Measurements from ENCODE around the gene MYH14. TPM values are rescaled to one million over a fixed set of nuclear protein-coding genes. Genes with fewer than 3 reads are reported as not detected.

Gene MYH14
- total RNA-seq, 2 experiments from 2014 or later = not detected

- ChIA-PET POLR2A (no interaction called here), CTCF (interaction anchor here (1.1 to 1.7 kb wide), 5 partner anchors 12 to 160 kb away, joined by 3 to 4 read pairs (median 3); no protein-coding TSS in a partner anchor)
- DNase-seq = peak; percentile 32
- Mint-ChIP-seq H3K27me3 (peaks cover 32% of the 10 kb centered on the region), H3K4me1 (ENCODE audit: low read depth) (peaks cover 14% of the 10 kb centered on the region), H3K4me3 (no peak overlapping the region), H3K36me3 (ENCODE audit: low read depth) (no peaks in the 10 kb centered on the region), H3K9me3 (peaks cover 2% of the 10 kb centered on the region), H3K27ac (no peak overlapping the region)
- intact Hi-C loops (cut with micrococcal nuclease) = no loop called here
- peak; percentile 98 for ATAC-seq
- TF ChIP-seq, protein P1, sequence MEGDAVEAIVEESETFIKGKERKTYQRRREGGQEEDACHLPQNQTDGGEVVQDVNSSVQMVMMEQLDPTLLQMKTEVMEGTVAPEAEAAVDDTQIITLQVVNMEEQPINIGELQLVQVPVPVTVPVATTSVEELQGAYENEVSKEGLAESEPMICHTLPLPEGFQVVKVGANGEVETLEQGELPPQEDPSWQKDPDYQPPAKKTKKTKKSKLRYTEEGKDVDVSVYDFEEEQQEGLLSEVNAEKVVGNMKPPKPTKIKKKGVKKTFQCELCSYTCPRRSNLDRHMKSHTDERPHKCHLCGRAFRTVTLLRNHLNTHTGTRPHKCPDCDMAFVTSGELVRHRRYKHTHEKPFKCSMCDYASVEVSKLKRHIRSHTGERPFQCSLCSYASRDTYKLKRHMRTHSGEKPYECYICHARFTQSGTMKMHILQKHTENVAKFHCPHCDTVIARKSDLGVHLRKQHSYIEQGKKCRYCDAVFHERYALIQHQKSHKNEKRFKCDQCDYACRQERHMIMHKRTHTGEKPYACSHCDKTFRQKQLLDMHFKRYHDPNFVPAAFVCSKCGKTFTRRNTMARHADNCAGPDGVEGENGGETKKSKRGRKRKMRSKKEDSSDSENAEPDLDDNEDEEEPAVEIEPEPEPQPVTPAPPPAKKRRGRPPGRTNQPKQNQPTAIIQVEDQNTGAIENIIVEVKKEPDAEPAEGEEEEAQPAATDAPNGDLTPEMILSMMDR (IDR thresholded peaks at IDR 0.05) = no peak
Measured at GRCh38 chr19:50300814-50301606, 97.6 kb downstream of the MYH14 start.

DNA sequence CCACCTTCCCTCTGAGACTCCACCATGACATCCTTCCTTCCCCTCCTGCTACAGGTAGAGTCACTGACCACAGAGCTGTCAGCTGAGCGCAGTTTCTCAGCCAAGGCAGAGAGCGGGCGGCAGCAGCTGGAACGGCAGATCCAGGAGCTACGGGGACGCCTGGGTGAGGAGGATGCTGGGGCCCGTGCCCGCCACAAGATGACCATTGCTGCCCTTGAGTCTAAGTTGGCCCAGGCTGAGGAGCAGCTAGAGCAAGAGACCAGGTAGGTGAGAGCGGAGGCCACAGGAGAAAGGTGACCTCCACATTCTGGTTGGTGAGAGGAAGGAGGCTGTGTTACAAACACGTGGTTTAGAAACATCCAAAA, 98.2 kb downstream of the MYH14 start:
- ChIA-PET POLR2A (no interaction called here), CTCF (interaction anchor here (1.1 to 1.7 kb wide), 6 partner anchors 12 to 159 kb away, joined by 3 to 4 read pairs (median 3); partner anchors contain the start of gene KCNC3)
- Mint-ChIP-seq H3K4me3 (no peak overlapping the region), H3K4me1 (ENCODE audit: low read depth) (peaks cover 14% of the 10 kb centered on the region), H3K36me3 (ENCODE audit: low read depth) (no peaks in the 10 kb centered on the region), H3K9me3 (peaks cover 2% of the 10 kb centered on the region), H3K27me3 (peaks cover 36% of the 10 kb centered on the region), H3K27ac (no peak overlapping the region)
- intact Hi-C loops (cut with micrococcal nuclease) = no loop called here
- TF ChIP-seq, protein P1 (IDR thresholded peaks at IDR 0.05) = no peak
- DNase-seq (no peak), ATAC-seq (no peak)

DNA sequence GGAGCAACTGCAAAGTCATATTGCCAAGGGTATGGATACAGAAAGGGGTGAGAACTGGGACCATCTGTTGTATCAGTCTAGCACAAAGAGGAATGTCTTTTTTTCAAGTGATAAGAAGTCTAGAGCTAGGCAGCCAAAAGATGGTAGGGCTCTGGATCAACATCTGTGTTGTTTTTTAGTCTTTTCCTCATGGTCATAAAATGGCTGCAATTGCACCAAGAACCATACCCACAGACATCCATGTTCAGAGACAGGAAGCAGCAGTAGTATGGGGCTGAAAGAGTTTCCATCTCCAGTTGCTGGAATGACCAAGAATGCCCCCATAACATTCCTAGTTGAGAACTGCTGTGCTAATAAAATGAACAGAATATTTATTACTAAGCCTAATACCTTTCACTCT, 100.1 kb downstream of the MYH14 start:
- ATAC-seq (no peak), DNase-seq (no peak)
- intact Hi-C loops (cut with micrococcal nuclease) = no loop called here
- peaks cover 41% of the 10 kb centered on the region for H3K27me3 Mint-ChIP-seq
- TF ChIP-seq, protein P1 (IDR thresholded peaks at IDR 0.05) = no peak
- H3K36me3 Mint-ChIP-seq (ENCODE audit: low read depth) = no peaks in the 10 kb centered on the region
- peaks cover 14% of the 10 kb centered on the region for H3K4me1 Mint-ChIP-seq (ENCODE audit: low read depth)
- H3K27ac Mint-ChIP-seq = no peak overlapping the region
- CTCF ChIA-PET = no interaction called here
- H3K4me3 Mint-ChIP-seq = no peak overlapping the region
- peaks cover 2% of the 10 kb centered on the region for H3K9me3 Mint-ChIP-seq
- POLR2A ChIA-PET = interaction anchor here (0.6 kb wide), 1 partner anchor 696 kb away, joined by 4 read pairs; no protein-coding TSS in a partner anchor

DNA sequence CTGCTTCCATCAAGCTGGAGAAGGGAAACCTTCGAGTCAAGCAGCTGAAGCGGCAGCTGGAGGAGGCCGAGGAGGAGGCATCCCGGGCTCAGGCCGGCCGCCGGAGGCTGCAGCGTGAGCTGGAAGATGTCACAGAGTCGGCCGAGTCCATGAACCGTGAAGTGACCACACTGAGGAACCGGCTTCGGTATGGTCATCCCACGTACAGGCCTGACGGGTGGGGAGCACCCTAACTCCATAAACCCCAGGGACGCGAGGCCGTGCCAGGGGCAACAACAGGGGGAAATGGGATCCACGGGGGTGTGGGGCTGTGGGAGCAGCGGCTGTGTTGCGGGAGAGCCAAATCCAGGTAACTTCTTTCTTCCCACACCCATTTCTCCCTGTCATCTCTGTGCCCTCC, 105.6 kb downstream of the MYH14 start:
- intact Hi-C loops (cut with micrococcal nuclease) = no loop called here
- Mint-ChIP-seq H3K9me3 (no peaks in the 10 kb centered on the region), H3K27ac (no peak overlapping the region), H3K36me3 (ENCODE audit: low read depth) (no peaks in the 10 kb centered on the region), H3K27me3 (peaks cover 59% of the 10 kb centered on the region), H3K4me3 (no peak overlapping the region), H3K4me1 (ENCODE audit: low read depth) (no peaks in the 10 kb centered on the region)
- DNase-seq (no peak), ATAC-seq (no peak)
- CTCF ChIA-PET = no interaction called here
- TF ChIP-seq, protein P1 (IDR thresholded peaks at IDR 0.05) = no peak
- POLR2A ChIA-PET = no interaction called here

GRCh38 chr19:50309396-50310125, 106.1 kb downstream of the MYH14 start:
- no peak overlapping the region for H3K4me3 Mint-ChIP-seq
- H3K4me1 Mint-ChIP-seq (ENCODE audit: low read depth) = no peaks in the 10 kb centered on the region
- CTCF ChIA-PET = no interaction called here
- no peaks in the 10 kb centered on the region for H3K9me3 Mint-ChIP-seq
- H3K36me3 Mint-ChIP-seq (ENCODE audit: low read depth) = no peaks in the 10 kb centered on the region
- ATAC-seq (no peak), DNase-seq (no peak)
- peaks cover 62% of the 10 kb centered on the region for H3K27me3 Mint-ChIP-seq
- intact Hi-C loops (cut with micrococcal nuclease) = no loop called here
- TF ChIP-seq, protein P1 (IDR thresholded peaks at IDR 0.05) = no peak
- POLR2A ChIA-PET = no interaction called here
- no peak overlapping the region for H3K27ac Mint-ChIP-seq
